GM21619 (cell line): ENCODE measurements around the gene GLT1D1.
"Not testable (repeated sequence)": the region's sequence is repeated elsewhere in the genome, so short reads cannot be mapped to it uniquely, and the experiment has no call there.

Experiments
- ATAC-seq: cut with Tn5 transposase; IDR thresholded peaks from one replicate; pipeline ENCODE4 v1.9.1; 2021; ENCODE audit not compliant: unreplicated experiment

Gene GLT1D1

GRCh38 chr12:128820253-128820652 is 33.0 kb upstream of the GLT1D1 start:
- no peak for ATAC-seq

GRCh38 chr12:128820723-128821432 is 32.4 kb upstream of the GLT1D1 start:
- ATAC-seq, result peak; percentile 48

GRCh38 chr12:128823216-128823915 is 29.9 kb upstream of the GLT1D1 start:
- peak; percentile 15 for ATAC-seq

- ATAC-seq, result peak; percentile 71
Measured at GRCh38 chr12:128823916-128824839, 29.1 kb upstream of the GLT1D1 start, which contains the start of gene SLC15A4. TSS of gene SLC15A4 (minus strand) at chr12:128823958. CDS start at chr12:128823943, 15 bp downstream.

GRCh38 chr12:128825835-128826234 is 27.4 kb upstream of the GLT1D1 start:
- ATAC-seq, result no peak

GRCh38 chr12:128827724-128828123 is 25.6 kb upstream of the GLT1D1 start:
- ATAC-seq, result no peak

GRCh38 chr12:128829861-128830504 is 23.3 kb upstream of the GLT1D1 start:
- ATAC-seq, result peak; percentile 84

- peak; percentile 48 for ATAC-seq
Measured at GRCh38 chr12:128830505-128830893, 22.8 kb upstream of the GLT1D1 start.

- ATAC-seq, result no peak
Measured at GRCh38 chr12:128833418-128833817, 19.9 kb upstream of the GLT1D1 start.

- ATAC-seq, result not testable (repeated sequence)
Measured at GRCh38 chr12:128839885-128840284, 13.4 kb upstream of the GLT1D1 start.

GRCh38 chr12:128840862-128841468 is 12.3 kb upstream of the GLT1D1 start:
- peak; percentile 82 for ATAC-seq

- ATAC-seq, result no peak
Measured at GRCh38 chr12:128842579-128842978, 10.7 kb upstream of the GLT1D1 start.

- no peak for ATAC-seq
Measured at GRCh38 chr12:128843538-128843937, 9.7 kb upstream of the GLT1D1 start.

- no peak for ATAC-seq
Measured at GRCh38 chr12:128844031-128844635, 9.1 kb upstream of the GLT1D1 start.

- ATAC-seq, result not testable (repeated sequence)
Measured at GRCh38 chr12:128846671-128847070, 6.6 kb upstream of the GLT1D1 start.

GRCh38 chr12:128848371-128848770 is 4.9 kb upstream of the GLT1D1 start:
- no peak for ATAC-seq

- not testable (repeated sequence) for ATAC-seq
Measured at GRCh38 chr12:128849806-128850205, 3.5 kb upstream of the GLT1D1 start.

GRCh38 chr12:128850400-128850799 is 2.9 kb upstream of the GLT1D1 start:
- ATAC-seq, result no peak

GRCh38 chr12:128851429-128851828 is 1.8 kb upstream of the GLT1D1 start:
- not testable (repeated sequence) for ATAC-seq
